GM18511 (cell line): ENCODE measurements around the gene INPP5A.
"Not testable (repeated sequence)": the region's sequence is repeated elsewhere in the genome, so short reads cannot be mapped to it uniquely, and the experiment has no call there.

Source experiments
- ATAC-seq: cut with Tn5 transposase; IDR thresholded peaks from one replicate; pipeline ENCODE4 v1.9.1; 2021; ENCODE audit warnings: mild to moderate bottlenecking, moderate library complexity; ENCODE audit not compliant: unreplicated experiment

INPP5A gene

DNA sequence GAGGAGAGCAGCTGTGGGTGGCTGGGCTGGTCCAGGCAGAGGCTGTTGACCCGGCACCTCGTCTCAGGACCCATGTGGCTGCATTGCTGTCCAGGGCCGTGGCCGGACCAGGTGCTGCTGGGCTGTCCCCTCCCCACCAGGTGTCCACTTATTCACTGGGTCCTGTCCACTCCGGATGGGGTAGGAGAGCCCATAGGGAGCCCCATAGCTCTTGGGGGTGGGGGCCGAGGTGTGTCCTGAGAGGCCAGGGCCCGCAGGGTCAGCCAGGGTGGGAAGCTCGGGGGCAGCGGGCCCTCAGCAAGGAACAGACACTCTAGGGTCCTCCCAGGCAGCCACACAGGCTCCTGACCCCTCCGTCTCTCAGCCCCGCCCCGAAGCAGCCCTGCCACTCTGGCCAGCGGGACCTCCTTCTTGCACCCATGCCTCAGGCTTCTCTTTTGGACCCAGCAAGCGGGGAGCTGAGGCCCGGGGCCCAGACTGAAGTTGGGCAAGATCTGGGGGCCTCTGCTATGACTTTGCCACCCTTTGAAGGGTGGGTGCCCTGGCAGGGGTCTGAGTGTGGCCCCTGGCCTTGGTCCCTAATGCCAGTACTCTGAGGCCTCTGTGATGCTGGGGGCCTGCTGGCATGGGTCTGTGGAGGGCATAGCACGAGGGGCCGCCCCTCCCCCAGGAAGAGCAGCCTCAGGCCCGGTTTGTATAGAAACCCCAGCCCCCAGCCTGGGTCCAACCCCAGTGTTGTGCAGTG, 162.0 kb downstream of the INPP5A start:
- no peak for ATAC-seq

DNA sequence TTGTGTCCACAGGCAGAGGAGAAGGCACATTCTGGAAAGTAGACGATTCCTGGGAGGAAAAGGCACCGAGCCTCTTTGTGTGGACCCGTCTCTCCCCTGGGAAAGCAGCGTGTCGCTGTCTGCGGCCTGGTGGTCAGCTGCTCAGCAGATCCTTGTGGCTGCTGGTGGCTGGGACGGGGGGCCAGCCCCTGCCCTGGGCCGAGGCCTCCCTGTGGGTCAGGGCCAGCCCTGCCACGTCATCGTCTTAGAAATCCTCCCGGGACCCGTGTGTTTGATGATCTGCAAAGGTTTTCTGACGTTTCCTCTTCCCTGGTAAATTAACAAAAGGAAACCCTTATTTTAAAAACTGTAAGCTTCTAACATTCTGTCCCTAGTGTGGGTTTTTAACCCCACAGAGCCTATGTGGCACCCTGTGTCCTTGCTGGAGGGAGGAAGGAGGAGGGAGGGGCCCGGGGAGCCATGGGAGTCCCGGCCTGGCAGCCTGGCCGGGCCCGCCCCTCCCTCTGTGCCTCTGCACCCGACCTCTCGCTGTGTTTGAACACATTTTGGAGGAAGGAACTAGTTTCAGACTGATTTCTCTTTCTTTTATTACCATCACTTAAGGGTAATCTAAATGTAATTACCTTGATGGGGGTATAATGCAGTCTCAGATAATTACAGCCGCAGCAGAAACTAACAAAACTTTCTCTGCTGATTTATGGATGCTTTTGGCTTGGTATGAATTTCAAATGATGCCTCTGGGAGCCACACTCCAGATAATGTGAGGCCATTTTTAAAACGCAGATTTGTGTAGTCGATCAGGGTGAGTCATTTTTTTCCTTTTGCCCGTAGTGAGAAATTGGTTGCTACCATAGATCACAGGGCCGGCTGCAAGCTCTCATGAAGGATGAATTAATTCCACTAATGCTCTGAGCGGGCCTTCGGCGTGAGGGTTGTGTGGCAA, 162.8 kb downstream of the INPP5A start:
- no peak for ATAC-seq

DNA sequence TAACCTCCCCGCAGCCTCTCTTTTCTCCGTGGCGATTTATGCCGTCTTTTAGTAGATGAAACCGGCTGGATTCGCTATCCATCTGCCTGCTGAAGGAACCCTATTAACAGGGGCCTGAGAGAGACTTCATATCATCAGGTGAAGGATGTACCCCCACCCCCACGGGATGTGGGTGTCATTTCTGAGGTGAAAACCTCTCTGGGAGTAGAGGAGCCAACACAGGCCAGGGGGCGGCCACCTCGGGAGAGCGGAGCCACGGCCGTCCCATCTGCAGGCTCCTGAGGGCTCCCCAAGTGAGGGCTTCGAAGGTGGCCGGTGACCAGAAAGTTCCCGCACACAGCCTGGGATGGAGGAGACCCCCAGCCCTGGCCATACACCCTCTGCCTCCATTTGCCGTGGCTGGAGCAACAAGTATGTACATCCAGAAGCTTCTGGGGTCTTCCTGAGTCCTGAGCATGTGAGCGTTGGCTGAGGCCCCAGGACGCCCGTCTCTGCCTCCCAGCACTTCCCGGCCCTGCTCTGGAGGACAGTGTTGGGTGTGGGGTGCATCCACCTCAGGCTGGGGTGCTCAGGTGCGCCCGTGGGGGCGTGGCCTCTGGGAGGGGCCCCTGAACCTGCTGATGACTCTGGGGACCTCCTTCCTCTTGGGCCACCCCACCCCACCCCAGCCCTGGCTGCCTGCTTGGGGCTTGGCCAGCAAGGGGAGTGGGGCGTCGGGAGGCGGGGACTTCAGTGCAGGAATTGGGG, 163.7 kb downstream of the INPP5A start:
- ATAC-seq: no peak

DNA sequence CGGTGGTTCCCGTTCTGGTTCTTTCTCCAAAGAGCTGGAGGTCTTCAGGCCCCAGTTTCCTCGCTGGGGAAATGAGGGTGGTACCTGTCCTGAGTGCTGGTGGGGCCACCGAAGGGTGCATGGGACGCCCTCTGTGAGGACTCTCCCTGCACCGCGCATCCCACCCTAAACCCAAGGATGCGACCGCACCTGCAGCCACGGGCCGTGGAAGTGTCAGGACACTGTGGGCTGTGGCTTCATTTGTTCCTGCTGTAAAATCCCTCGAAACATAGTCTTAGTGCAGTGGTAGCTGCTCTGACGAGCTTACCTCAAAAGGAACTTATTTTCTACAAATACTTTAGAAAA, 164.2 kb downstream of the INPP5A start:
- no peak for ATAC-seq

DNA sequence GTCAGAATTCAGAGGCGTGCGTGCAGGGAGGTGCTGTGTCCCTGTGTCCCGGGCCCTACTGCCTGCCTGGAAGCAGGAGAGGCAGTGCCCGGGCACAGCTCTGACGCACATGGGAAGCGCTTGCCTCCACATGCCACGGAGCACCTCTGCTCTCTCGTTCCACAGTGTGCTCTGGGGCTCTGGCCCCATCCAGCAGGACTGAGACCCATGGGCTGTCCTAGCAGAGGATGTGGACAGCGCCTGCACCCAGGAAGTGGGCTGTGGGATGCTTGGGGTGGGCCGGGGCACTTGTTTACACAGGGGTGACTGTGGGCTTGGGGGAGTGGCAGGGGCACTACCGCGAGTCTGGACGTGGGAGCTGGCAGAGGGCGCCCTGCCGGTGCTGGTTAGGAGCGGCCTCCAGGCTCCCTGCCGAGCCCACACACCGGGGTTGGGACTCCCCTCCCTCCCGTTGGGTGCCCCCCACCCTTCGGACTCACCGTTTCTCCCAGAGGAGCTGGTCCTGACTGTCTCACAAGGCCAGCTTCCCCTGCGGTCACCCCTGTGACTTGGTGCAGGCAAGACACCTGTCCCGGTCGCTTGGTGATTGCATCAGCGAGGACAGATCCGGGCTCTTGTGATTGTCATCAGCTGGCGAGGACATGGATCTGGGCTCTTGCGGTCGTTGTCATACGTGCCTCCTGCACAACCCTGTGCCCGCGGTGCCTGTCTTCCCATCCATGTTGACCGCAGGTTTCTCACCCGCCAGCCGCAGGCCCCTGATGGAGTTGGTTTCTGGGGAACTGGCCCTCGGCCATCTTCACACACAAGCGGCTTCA, 165.2 kb downstream of the INPP5A start:
- ATAC-seq: no peak

DNA sequence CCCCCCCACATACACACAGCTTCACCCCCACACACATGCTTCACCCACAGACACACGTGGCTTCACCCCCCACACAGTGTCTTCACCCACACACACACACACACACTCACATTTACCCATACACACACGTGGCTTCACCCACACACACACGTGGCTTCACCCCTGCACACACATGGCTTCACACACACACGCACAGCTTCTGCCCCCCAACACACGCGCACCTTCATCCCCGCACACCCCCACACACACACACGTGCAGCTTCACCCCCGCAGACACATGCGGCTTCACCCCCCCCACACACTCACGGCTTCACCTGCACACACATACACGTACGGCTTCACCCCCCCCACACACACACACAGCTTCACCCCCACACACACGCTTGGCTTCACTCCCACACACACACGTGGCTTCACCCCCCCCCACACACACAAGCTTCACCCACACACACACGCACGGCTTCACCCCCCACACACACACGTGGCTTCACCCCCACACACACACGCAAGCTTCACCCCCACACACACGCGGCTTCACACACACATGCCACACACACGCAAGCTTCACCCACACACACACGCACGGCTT, 165.9 kb downstream of the INPP5A start:
- no peak for ATAC-seq

DNA sequence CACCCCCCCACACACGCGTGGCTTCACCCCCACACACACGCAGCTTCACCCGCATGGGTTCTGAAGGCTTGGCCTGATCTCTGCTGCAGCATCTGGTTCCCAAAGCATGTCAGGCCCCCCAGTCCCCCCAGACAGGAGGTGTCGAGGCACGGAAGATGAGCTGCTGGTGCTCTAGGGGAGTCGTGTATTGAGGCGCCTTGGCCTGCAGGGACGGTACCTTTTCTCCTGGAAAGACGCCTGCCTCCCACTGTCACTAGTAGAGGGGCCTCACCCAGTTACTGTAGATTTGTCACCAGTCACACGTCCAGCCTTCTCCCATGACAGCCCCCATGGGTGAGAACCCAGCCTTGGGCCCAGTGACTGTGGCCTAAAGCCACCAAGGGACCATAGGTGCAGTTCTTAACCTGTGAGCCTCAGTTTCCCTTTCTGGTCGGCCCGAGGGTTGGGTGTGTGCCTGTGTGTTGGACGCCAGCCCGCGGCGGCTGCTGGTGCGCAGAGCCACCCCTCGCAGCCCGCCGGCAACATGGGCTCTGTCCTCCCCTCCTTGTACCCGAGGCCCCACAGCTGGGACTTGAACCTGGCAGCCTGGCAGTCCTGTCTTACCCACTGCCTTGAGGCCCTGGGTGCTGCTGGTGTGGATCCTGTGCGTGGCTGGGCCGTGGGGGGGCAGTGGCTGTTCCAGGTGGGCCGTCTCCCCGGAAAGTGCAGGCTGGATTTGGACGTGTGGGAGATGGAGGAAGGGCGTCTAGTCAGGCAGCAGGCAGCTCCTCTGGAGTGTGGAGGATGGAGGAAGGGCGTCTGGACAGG, 166.6 kb downstream of the INPP5A start:
- ATAC-seq: no peak

DNA sequence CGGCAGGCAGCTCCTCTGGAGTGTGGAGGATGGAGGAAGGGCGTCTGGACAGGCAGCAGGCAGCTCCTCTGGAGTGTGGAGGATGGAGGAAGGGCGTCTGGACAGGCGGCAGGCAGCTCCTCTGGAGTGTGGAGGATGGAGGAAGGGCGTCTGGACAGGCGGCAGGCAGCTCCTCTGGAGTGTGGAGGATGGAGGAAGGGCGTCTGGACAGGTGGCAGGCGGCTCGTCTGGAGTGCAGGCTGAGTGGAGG, 167.2 kb downstream of the INPP5A start:
- ATAC-seq: not testable (repeated sequence)

DNA sequence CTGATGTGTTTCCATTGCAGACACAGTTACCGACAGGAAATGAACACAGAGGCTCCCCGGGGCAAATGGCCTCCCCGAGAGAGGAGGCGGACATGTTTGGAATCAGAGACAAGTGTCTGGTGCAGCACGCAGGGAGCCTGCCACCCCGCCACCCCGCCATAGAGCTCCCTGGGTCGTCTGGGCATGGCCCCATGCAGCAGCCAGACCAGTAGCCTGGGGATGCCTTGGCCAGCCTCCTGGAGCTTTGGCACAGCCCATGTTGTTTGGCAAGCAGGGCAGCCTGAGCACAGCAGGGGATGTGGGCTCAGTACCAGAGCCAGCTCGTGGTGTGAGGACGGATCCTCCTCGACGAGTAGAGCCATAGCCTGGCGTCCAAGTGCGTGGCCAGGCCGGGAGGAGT, 167.6 kb downstream of the INPP5A start:
- ATAC-seq: no peak

DNA sequence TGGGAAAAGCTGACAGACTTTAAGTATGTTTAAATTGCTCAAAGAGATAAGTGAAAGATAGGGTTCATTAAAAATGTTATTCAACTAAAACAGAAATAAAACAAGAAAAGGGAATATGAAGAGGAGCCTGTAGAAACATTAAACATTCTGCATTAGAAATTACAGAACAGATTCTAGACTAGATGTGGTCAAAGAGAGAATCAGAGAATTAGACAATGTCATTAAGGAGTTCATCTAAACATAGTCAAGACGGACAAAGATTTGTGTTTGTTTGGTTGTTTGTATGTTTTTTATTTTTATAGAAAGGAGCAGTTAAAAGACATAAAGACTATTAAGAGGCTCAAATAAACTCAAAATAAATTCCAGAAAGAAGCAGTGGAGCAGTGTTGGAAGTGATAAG, 168.4 kb downstream of the INPP5A start:
- ATAC-seq: no peak

DNA sequence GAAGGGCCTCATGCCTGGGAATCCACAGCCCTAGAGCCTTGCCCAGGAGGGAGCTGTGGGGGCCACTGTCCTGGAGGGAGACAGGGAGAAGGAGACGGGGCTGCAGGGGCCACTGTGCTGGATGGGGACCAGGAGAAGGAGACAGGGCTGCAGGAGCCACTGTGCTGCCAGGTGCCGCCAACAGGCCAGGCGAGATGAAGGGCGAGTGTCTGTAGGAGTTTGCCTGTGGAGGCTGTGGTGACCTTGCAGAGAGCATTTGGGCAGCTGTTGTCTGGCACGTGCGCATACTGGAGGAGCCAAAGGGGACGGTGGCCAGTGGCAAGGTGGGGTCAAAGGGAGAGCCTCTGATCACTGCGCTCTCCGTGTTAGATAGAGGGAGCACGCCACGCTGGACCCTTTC, 169.1 kb downstream of the INPP5A start:
- no peak for ATAC-seq

DNA sequence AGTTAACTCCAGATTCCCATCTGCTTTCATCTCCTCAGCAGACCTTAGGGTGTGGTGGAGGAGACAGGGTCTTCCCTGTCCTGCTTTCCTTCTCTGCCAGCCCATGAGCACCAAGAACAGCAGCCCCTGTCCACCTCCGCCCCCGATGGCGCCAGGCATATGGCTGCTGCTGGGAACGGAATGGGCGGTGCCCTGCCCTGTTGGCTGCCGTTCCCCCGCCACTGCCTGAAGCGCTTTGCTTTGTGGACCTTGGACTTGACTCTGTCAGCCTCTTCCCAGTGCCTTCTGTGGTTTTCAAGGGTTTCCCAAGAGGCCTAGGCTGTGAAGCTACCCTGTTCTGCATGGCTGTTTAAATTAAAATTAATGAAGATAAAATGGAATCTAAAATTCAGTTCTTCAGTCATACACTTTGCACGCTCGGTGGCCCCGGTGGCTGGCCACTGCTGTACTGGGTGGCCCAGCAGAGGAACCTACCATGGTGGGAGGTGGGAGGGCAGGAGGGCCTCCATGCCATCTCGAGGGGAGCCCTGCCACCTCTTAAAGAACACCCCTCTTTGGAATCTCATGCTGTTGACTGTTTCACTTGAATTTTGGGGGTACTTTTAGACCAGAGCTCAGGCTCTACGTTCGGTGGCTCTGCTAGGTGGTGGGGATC, 169.7 kb downstream of the INPP5A start:
- ATAC-seq: no peak

DNA sequence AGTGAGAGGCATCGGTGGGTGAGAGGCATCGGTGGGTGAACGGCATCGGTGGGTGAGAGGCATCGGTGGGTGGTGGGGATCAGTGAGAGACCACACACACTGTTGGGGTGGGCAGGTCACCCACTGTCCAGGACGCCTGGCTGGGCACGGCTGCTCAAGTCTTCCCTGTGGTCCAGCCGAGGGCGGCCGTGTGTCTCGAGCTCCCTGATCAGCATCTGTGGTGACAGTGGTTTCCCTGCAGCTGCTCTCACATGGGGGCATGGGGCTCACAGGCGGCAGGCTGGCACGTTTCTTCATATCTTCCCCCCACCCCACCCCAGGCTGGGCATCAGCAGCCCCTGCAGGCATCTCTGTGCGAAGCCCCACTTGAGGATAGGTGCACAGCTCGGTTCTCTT, 170.2 kb downstream of the INPP5A start:
- ATAC-seq: no peak

DNA sequence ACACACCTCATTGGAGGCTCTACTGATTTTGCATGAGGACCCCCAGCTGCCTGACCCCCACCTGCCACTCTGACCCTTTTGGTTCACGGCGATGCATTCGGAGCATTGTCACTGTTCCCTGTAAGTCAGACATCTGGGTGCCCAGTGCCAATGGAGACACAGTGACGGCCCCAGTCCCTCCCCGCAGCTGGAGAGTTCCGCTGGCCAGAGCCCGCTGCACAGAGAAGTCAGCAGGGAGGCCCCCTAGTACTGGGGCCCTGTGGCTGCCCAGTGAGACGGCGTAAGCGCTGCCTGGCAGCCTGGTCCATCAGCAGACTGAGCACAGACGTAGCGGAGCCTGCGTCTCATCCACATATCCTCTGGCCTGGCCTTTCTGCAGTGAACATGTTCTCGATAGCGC, 170.9 kb downstream of the INPP5A start:
- no peak for ATAC-seq

DNA sequence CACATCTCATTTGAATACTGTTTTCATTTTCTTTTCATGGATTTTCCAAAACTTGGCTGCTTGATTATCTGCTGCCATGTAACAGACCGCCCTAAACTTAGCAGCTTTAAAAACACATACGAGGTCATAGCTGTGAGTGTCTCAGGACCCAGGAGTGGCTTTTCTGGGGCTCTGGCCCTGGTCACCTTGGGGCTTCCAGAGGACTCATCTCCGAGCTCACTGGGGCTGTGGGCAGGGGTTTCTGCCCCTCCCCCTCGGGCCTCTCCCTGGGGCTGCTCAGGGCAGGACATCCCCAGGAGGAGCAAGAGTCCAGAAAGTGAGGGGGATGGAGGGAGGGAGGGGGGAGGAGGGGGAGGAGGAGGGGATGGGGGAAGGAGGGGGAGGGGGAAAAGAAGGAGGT, 171.3 kb downstream of the INPP5A start:
- ATAC-seq: no peak

DNA sequence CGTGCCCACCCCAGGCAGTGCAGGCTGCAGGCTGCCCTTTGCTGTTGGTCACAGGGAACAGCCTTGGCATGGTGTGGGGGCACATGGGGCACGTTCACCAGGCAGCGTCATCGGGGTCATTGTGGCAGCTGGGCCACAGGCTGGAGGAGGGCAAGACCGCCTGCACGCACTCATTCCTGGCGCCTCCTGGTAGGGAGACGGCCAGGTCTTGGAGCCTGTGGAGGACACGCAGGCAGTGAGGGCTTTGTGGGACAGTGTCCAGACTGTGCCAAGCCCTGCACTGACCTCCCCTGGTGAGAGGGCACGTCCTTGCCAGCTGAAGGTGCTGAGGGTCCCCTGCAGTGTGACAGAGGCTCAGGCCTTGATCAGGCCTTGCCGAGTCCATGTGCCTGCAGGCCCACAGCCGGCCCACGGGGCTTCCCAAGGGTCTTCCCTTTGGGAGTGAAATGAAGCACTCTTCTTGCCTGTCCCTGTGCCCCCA, 171.9 kb downstream of the INPP5A start:
- ATAC-seq: no peak

DNA sequence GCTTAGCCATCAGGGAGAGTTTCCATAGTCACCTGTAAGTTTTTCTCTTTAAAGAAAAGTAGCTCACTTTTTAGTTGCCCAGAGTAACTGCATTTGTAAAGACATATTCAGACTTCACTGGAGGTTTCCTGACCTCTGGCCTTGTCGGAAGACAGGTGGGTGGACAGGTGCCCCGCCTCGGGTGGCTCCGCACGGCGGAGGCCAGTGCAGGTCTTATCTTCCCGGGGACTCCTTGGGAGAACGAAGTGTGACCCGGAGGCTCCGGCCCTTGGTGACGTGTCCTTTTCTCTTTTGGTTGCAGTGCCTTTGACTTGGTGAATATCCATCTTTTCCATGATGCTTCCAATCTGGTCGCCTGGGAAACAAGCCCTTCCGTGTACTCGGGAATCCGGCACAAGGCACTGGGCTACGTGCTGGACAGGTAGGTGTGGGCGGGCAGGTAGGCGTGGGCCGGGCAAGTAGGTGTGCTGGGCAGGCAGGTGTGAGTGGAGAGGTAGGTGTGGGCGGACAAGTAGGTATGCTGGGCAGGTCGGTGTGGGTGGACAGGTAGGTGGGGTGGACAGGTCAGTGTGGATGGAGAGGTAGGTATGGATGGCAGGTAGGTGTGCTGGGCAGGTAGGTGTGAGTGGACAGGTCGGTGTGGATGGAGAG, 172.6 kb downstream of the INPP5A start:
- no peak for ATAC-seq

DNA sequence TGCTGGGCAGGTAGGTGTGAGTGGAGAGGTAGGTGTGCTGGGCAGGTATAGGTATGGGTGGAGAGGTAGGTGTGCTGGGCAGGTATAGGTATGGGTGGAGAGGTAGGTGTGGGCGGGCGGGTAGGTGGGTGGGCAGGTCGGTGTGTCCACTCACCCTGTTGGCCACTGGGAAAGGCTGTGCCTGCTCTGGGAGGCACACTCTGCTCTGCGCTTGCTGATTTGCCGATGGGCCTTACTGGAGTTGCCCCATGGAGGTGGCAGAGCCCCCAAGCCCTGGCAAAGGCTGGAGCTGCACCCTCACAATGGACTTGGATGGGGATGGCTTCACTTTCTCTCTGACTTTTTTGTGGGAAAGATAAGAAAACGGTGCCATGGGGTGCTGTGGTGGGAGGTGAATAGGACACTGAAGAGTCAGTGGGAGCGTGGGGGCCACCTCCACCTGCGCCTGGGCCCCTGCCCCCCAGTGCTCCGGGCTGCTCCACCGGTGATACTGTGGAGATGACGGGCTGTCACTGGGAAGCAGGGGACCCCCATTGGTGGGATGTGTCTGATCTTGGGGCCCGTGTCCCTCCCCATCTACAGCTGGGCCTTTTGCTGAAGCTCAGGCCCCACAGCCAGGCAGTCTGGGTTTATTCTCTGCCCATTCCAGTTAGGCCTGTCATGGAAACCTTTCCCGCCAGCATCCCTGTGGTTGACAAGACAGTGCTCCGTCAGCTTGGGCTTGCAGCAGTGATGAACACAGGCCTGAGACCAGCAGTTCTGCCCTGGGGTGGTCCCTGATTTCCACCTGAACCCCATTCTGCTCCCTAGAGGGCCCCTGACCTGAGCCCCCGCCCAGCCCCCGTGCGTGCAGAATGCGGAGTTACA, 173.4 kb downstream of the INPP5A start:
- ATAC-seq: no peak
